ENCODE results near the gene CYP26A1.

The CYP26A1 gene

GRCh38 chr10:93073539-93074146 is at the start of gene CYP26A1:
CYP26A1 (plus strand) TSS chr10:93073893; CDS start chr10:93073935, 42 bp downstream.
- no peak for DNase-seq

- no peak for DNase-seq
These were observed 47.6 kb upstream of the CYP26A1 start for GRCh38 chr10:93026072-93026471.

- no peak for DNase-seq
These were observed 46.2 kb upstream of the CYP26A1 start for GRCh38 chr10:93027508-93027907.

- DNase-seq, result no peak
These were observed 44.8 kb upstream of the CYP26A1 start for GRCh38 chr10:93028883-93029282.

- DNase-seq, result no peak
These were observed 43.3 kb upstream of the CYP26A1 start for GRCh38 chr10:93030409-93030808.

GRCh38 chr10:93032105-93032808 is 41.4 kb upstream of the CYP26A1 start:
- peak in 2 of 58 donors; percentile 0 to 6 for DNase-seq

- DNase-seq, result no peak
These were observed 40.9 kb upstream of the CYP26A1 start for GRCh38 chr10:93032809-93033137.

GRCh38 chr10:93034426-93034825 is 39.3 kb upstream of the CYP26A1 start:
- no peak for DNase-seq

GRCh38 chr10:93039110-93039509 is 34.6 kb upstream of the CYP26A1 start:
- no peak for DNase-seq

- peak in 1 of 58 donors; percentile 18 for DNase-seq
These were observed 34.0 kb upstream of the CYP26A1 start for GRCh38 chr10:93039721-93040120.

- no peak for DNase-seq
These were observed 19.2 kb upstream of the CYP26A1 start for GRCh38 chr10:93054486-93054885.

GRCh38 chr10:93058139-93058538 is 15.6 kb upstream of the CYP26A1 start:
- DNase-seq, result no peak

GRCh38 chr10:93059975-93060886 is 13.5 kb upstream of the CYP26A1 start, which contains the start of gene CYP26C1:
CYP26C1 (plus strand) TSS chr10:93060798; CDS start chr10:93061264, 466 bp downstream.
- DNase-seq, result no peak

- DNase-seq, result no peak
These were observed 12.7 kb upstream of the CYP26A1 start for GRCh38 chr10:93060887-93061593.

- no peak for DNase-seq
These were observed 11.8 kb upstream of the CYP26A1 start for GRCh38 chr10:93061594-93062513.

GRCh38 chr10:93062514-93063143 is 11.1 kb upstream of the CYP26A1 start:
- no peak for DNase-seq

GRCh38 chr10:93063144-93063976 is 10.3 kb upstream of the CYP26A1 start:
- no peak for DNase-seq

GRCh38 chr10:93063977-93064660 is 9.6 kb upstream of the CYP26A1 start:
- DNase-seq, result no peak

Data from anterior cingulate cortex (tissue), 58 donors.